CD4-positive, alpha-beta memory T cell (primary cell): ENCODE results near the gene KCNN3. TPM values are rescaled to one million over a fixed set of nuclear protein-coding genes. Genes with fewer than 3 reads are reported as not detected.

Experiments used
- CTCF ChIA-PET: fragments of 350-600 bp; sonication (Branson Sonifier 250); formaldehyde crosslinking; loops from one replicate; lab custom pipeline; 2021; ENCODE audit warnings: inconsistent platforms; ENCODE audit not compliant: partially characterized antibody; lab: Charles Lee
- POLR2A ChIA-PET: fragments of 350-600 bp; sonication (Branson Sonifier 250); formaldehyde crosslinking; loops from one replicate; lab custom pipeline; 2021; ENCODE audit not compliant: partially characterized antibody; lab: Charles Lee
- DNase-seq, 5 donors: peaks; one replicate each; pipeline versions ENCODE4 v3.0.0 to v3.0.0-alpha.2; 2020 to 2022; ENCODE audit warnings: mixed read lengths in 1 of 5
- H3K27ac ChIP-seq: one replicate; pipeline ENCODE4 v1.7.0; 2013; ENCODE audit warnings: low read depth, low read length
- H3K27me3 ChIP-seq: 2 replicates; pipeline ENCODE4 v1.7.0; 2013; ENCODE audit warnings: mild to moderate bottlenecking, low read length, moderate library complexity; ENCODE audit not compliant: insufficient read depth
- H3K36me3 ChIP-seq: 2 replicates; pipeline ENCODE4 v1.7.0; 2013; ENCODE audit warnings: mild to moderate bottlenecking, low read length, moderate library complexity; ENCODE audit not compliant: insufficient read depth
- H3K4me1 ChIP-seq: 2 replicates; pipeline ENCODE4 v1.7.0; 2013; ENCODE audit warnings: mild to moderate bottlenecking, low read length, moderate library complexity; ENCODE audit not compliant: insufficient read depth
- H3K4me3 ChIP-seq, 2 donors: one replicate each; pipeline ENCODE4 v1.7.0; 2013; ENCODE audit warnings: low read length in 2 of 2, mild to moderate bottlenecking in 1 of 2
- H3K9me3 ChIP-seq, 2 donors: one replicate each; pipeline ENCODE4 v1.7.0; 2013; ENCODE audit warnings: low read length in 2 of 2, control low read depth in 1 of 2; ENCODE audit not compliant: control insufficient read depth in 1 of 2
- H3K27ac Mint-ChIP-seq, 7 donors: one replicate each; pipeline ENCODE4 v1.8.0; 2020 to 2021; ENCODE audit warnings: mixed read lengths in 7 of 7, mild to moderate bottlenecking in 6 of 7, inconsistent platforms in 3 of 7, moderate library complexity in 3 of 7
- H3K27me3 Mint-ChIP-seq, 2 donors: one replicate each; pipeline ENCODE4 v1.8.0; 2020 to 2021; ENCODE audit warnings: mixed read lengths in 2 of 2
- H3K36me3 Mint-ChIP-seq, 2 donors: one replicate each; pipeline ENCODE4 v1.8.0; 2020 to 2021; ENCODE audit warnings: mixed read lengths in 2 of 2, inconsistent platforms in 1 of 2, mild to moderate bottlenecking in 1 of 2
- H3K4me1 Mint-ChIP-seq, 4 donors: one replicate each; pipeline ENCODE4 v1.8.0; 2020 to 2021; ENCODE audit warnings: mixed read lengths in 4 of 4, mild to moderate bottlenecking in 1 of 4
- H3K4me3 Mint-ChIP-seq, 8 donors: one replicate each; pipeline ENCODE4 v1.8.0; 2020 to 2021; ENCODE audit warnings: mixed read lengths in 8 of 8, mild to moderate bottlenecking in 7 of 8, moderate library complexity in 6 of 8, inconsistent platforms in 3 of 8
- H3K9me3 Mint-ChIP-seq, 8 donors: one replicate each; pipeline ENCODE4 v1.8.0; 2020 to 2021; ENCODE audit warnings: mixed read lengths in 8 of 8, mild to moderate bottlenecking in 5 of 8, inconsistent platforms in 3 of 8, moderate library complexity in 1 of 8
- intact Hi-C: fragments of 100-400 bp; cut with micrococcal nuclease; formaldehyde crosslinking; loops from one replicate; pipeline ENCODE4 v1.15.1; 2023
- polyA plus RNA-seq, 2 donors: library from polyadenylated mRNA; unstranded; fragments of 300-500 nt; fragmentation: Illumina TruSeq; gene quantifications; one replicate each; pipeline ENCODE4 v1.2.3, GENCODE V29; 2021
- total RNA-seq, 2 experiments: library from RNA; stranded (reverse); gene quantifications; one replicate each; pipeline ENCODE4 v1.2.3, GENCODE V29; 2021

The KCNN3 gene
- total and polyA plus RNA-seq, 4 experiments from 2014 or later = 0.06 TPM; not detected in 3

- POLR2A ChIA-PET = no interaction called here
- Mint-ChIP-seq H3K4me1 (peaks cover 5 to 10% (median 8%) of the 10 kb centered on the region in 4 donors), H3K9me3 (peaks cover 0 to 1% (median 0%) of the 10 kb centered on the region in 8 donors), H3K36me3 (no peaks in the 10 kb centered on the region), H3K4me3 (no peak overlapping the region), H3K27me3 (peaks cover 0 to 3% of the 10 kb centered on the region in 2 donors), H3K27ac (peak overlapping the region in 1 of 7 donors; percentile 29)
- intact Hi-C loops = no loop called here
- Histone ChIP-seq H3K9me3 (no peaks in the 10 kb centered on the region), H3K4me1 (no peaks in the 10 kb centered on the region), H3K27me3 (no peaks in the 10 kb centered on the region), H3K4me3 (no peak overlapping the region), H3K36me3 (no peaks in the 10 kb centered on the region), H3K27ac (no peak overlapping the region)
- CTCF ChIA-PET = no interaction called here
- no peak for DNase-seq
Measured at GRCh38 chr1:154712166-154712810, 157.8 kb downstream of the KCNN3 start.

GRCh38 chr1:154711416-154711815 is 158.7 kb downstream of the KCNN3 start:
- Histone ChIP-seq H3K4me1 (no peaks in the 10 kb centered on the region), H3K27ac (no peak overlapping the region), H3K27me3 (no peaks in the 10 kb centered on the region), H3K4me3 (no peak overlapping the region), H3K9me3 (no peaks in the 10 kb centered on the region), H3K36me3 (no peaks in the 10 kb centered on the region)
- Mint-ChIP-seq H3K4me1 (peaks cover 5 to 10% (median 8%) of the 10 kb centered on the region in 4 donors), H3K27me3 (peaks cover 0 to 3% of the 10 kb centered on the region in 2 donors), H3K36me3 (no peaks in the 10 kb centered on the region), H3K27ac (no peak overlapping the region), H3K4me3 (no peak overlapping the region), H3K9me3 (no peaks in the 10 kb centered on the region)
- intact Hi-C loops = no loop called here
- ChIA-PET POLR2A (no interaction called here), CTCF (no interaction called here)
- DNase-seq = no peak

- H3K36me3 Mint-ChIP-seq = no peaks in the 10 kb centered on the region
- DNase-seq = no peak
- Histone ChIP-seq H3K4me3 (no peak overlapping the region), H3K27ac (no peak overlapping the region), H3K4me1 (no peaks in the 10 kb centered on the region), H3K27me3 (peaks cover 3% of the 10 kb centered on the region), H3K36me3 (no peaks in the 10 kb centered on the region), H3K9me3 (no peaks in the 10 kb centered on the region)
- intact Hi-C loops = no loop called here
- peaks cover 0 to 9% of the 10 kb centered on the region in 2 donors for H3K27me3 Mint-ChIP-seq
- no peak overlapping the region for H3K4me3 Mint-ChIP-seq
- no peak overlapping the region for H3K27ac Mint-ChIP-seq
- H3K9me3 Mint-ChIP-seq = no peaks in the 10 kb centered on the region
- ChIA-PET POLR2A (no interaction called here), CTCF (no interaction called here)
- peaks cover 0 to 3% (median 0%) of the 10 kb centered on the region in 4 donors for H3K4me1 Mint-ChIP-seq
Measured at GRCh38 chr1:154710106-154710505, 160.0 kb downstream of the KCNN3 start.

- no peaks in the 10 kb centered on the region for H3K4me1 Mint-ChIP-seq
- H3K9me3 ChIP-seq = no peaks in the 10 kb centered on the region
- H3K4me1 ChIP-seq = no peaks in the 10 kb centered on the region
- intact Hi-C loops = no loop called here
- H3K27me3 ChIP-seq = peaks cover 3% of the 10 kb centered on the region
- H3K27me3 Mint-ChIP-seq = peaks cover 10% of the 10 kb centered on the region in 2 donors
- H3K27ac ChIP-seq = no peak overlapping the region
- H3K4me3 ChIP-seq = no peak overlapping the region
- ChIA-PET CTCF (no interaction called here), POLR2A (no interaction called here)
- no peak overlapping the region for H3K27ac Mint-ChIP-seq
- H3K4me3 Mint-ChIP-seq = no peak overlapping the region
- no peaks in the 10 kb centered on the region for H3K36me3 Mint-ChIP-seq
- no peak for DNase-seq
- H3K36me3 ChIP-seq = no peaks in the 10 kb centered on the region
- H3K9me3 Mint-ChIP-seq = no peaks in the 10 kb centered on the region
Measured at GRCh38 chr1:154707901-154708463, 162.1 kb downstream of the KCNN3 start.

- Mint-ChIP-seq H3K36me3 (no peaks in the 10 kb centered on the region), H3K4me3 (no peak overlapping the region), H3K27ac (no peak overlapping the region), H3K9me3 (no peaks in the 10 kb centered on the region), H3K27me3 (peaks cover 10 to 11% of the 10 kb centered on the region in 2 donors), H3K4me1 (no peaks in the 10 kb centered on the region)
- intact Hi-C loops = no loop called here
- peaks cover 3% of the 10 kb centered on the region for H3K27me3 ChIP-seq
- no peak for DNase-seq
- ChIA-PET POLR2A (no interaction called here), CTCF (interaction anchor here (1.1 to 1.2 kb wide), 2 partner anchors 20 to 30 kb away, joined by 3 read pairs; no protein-coding TSS in a partner anchor)
- H3K4me1 ChIP-seq = no peaks in the 10 kb centered on the region
- H3K27ac ChIP-seq = no peak overlapping the region
- H3K36me3 ChIP-seq = no peaks in the 10 kb centered on the region
- no peak overlapping the region for H3K4me3 ChIP-seq
- no peaks in the 10 kb centered on the region for H3K9me3 ChIP-seq
Measured at GRCh38 chr1:154706851-154707250, 163.2 kb downstream of the KCNN3 start.

GRCh38 chr1:154705544-154705943 is 164.5 kb downstream of the KCNN3 start:
- H3K4me1 ChIP-seq = no peaks in the 10 kb centered on the region
- Mint-ChIP-seq H3K9me3 (no peaks in the 10 kb centered on the region), H3K4me1 (no peaks in the 10 kb centered on the region), H3K27me3 (peaks cover 10 to 11% of the 10 kb centered on the region in 2 donors), H3K36me3 (no peaks in the 10 kb centered on the region), H3K27ac (no peak overlapping the region), H3K4me3 (no peak overlapping the region)
- no peak overlapping the region for H3K27ac ChIP-seq
- H3K9me3 ChIP-seq = no peaks in the 10 kb centered on the region
- CTCF ChIA-PET = no interaction called here
- peaks cover 3% of the 10 kb centered on the region for H3K27me3 ChIP-seq
- intact Hi-C loops = no loop called here
- DNase-seq = no peak
- H3K36me3 ChIP-seq = no peaks in the 10 kb centered on the region
- POLR2A ChIA-PET = no interaction called here
- H3K4me3 ChIP-seq = no peak overlapping the region

GRCh38 chr1:154703170-154703569 is 166.9 kb downstream of the KCNN3 start:
- no peaks in the 10 kb centered on the region for H3K4me1 Mint-ChIP-seq

More at GRCh38 chr1:154703170-154703569, 166.9 kb downstream of the KCNN3 start:
- no peaks in the 10 kb centered on the region for H3K4me1 ChIP-seq
- intact Hi-C loops = no loop called here
- ChIA-PET POLR2A (no interaction called here), CTCF (interaction anchor here (0.9 kb wide), 1 partner anchor 34 kb away, joined by 3 read pairs; no protein-coding TSS in a partner anchor)
- H3K9me3 ChIP-seq = no peaks in the 10 kb centered on the region
- no peak overlapping the region for H3K4me3 Mint-ChIP-seq
- H3K36me3 ChIP-seq = no peaks in the 10 kb centered on the region
- H3K9me3 Mint-ChIP-seq = no peaks in the 10 kb centered on the region
- H3K4me3 ChIP-seq = no peak overlapping the region
- no peak overlapping the region for H3K27ac ChIP-seq
- no peak overlapping the region for H3K27ac Mint-ChIP-seq
- peaks cover 7 to 11% of the 10 kb centered on the region in 2 donors for H3K27me3 Mint-ChIP-seq
- DNase-seq = no peak
- no peaks in the 10 kb centered on the region for H3K36me3 Mint-ChIP-seq
- peaks cover 3% of the 10 kb centered on the region for H3K27me3 ChIP-seq
